NB4 (cell line): ENCODE data around the gene PLCB4.

Source experiments
- POLR2A ChIP-seq: IDR thresholded peaks from 2 replicates; pipeline ENCODE4 v1.6.1; 2011; ENCODE audit warnings: mild to moderate bottlenecking; ENCODE audit not compliant: insufficient read length; ENCODE audit errors: extremely low read depth
- TF ChIP-seq, protein P1 (sequence below): IDR thresholded peaks from 2 replicates; pipeline ENCODE4 v1.6.1; 2011; ENCODE audit warnings: low read depth, low read length

DNA sequence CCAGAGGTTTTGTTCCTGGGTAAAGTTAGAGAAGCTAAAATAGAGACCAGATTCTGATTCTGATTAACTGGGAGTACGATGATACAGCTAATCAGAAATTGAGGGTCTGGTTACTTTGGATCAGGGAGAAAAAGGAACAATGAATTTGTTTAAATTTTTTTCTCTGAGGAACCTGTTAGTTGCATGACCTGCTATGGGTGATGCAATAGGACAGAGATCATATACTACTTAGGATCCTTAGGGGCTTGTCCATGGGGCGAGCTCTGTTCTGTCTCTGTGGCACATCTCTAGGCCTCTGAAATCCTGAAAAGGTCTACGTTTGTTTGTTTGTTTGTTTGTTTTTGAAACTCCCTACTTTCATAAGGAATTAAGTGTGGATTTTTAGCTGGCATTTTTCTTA lies 279.4 kb downstream of the PLCB4 start:
- TF ChIP-seq, protein P1, sequence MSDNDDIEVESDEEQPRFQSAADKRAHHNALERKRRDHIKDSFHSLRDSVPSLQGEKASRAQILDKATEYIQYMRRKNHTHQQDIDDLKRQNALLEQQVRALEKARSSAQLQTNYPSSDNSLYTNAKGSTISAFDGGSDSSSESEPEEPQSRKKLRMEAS: no peak
- no peak for TF ChIP-seq POLR2A
